ENCODE data around the gene FKBP7.

The FKBP7 gene

DNA sequence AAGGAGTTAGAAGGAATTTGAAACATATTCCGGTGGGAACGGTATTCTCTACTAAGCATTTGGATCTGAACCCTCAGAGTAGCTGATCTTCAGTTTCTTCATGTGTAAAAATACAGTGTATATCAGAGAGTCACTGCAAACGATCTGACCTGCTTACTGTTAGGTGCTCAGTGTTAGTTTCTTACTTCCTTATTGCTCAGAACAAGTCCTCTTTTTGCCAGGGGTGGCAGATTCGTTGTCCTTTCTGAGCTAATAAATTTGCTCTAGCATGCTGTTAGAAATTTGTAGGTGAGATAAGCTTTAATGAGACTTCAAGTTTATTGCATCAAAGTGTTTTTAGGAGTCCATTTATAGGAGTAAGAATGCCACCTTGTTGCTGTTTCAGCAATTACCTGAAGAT, 17.6 kb upstream of the FKBP7 start:
- Histone ChIP-seq H3K9me3 (ENCODE audit: insufficient read depth, low read length) (no peaks in the 10 kb centered on the region), H3K27me3 (ENCODE audit: low read length) (no peaks in the 10 kb centered on the region), H3K27ac (ENCODE audit: low read depth, low read length) (no peak overlapping the region), H4K20me1 (ENCODE audit: low read depth, low read length) (no peaks in the 10 kb centered on the region), H3K79me2 (ENCODE audit: insufficient read depth, low read length) (no peaks in the 10 kb centered on the region), H2AFZ (ENCODE audit: low read depth, low read length, severe bottlenecking) (no peak overlapping the region), H3K4me3 (ENCODE audit: insufficient read depth, low read length, poor library complexity, severe bottlenecking) (no peak overlapping the region), H3F3A (ENCODE audit: insufficient read depth) (no peaks in the 10 kb centered on the region), H3K9ac (ENCODE audit: low read length) (no peak overlapping the region), H3K36me3 (ENCODE audit: low read length) (peaks cover 25% of the 10 kb centered on the region; the same call in 1 of the 2 replicates), H3K9me2 (replicated peaks; ENCODE audit: insufficient read depth, low read length) (no peaks in the 10 kb centered on the region), H3K4me2 (ENCODE audit: low read depth, low read length, poor library complexity, severe bottlenecking) (no peak overlapping the region)
- TF ChIP-seq EZH2phosphoT487 (conservative IDR thresholded peaks at IDR 0.05; ENCODE audit: low read length), result no peak
- TF ChIP-seq, protein P1, sequence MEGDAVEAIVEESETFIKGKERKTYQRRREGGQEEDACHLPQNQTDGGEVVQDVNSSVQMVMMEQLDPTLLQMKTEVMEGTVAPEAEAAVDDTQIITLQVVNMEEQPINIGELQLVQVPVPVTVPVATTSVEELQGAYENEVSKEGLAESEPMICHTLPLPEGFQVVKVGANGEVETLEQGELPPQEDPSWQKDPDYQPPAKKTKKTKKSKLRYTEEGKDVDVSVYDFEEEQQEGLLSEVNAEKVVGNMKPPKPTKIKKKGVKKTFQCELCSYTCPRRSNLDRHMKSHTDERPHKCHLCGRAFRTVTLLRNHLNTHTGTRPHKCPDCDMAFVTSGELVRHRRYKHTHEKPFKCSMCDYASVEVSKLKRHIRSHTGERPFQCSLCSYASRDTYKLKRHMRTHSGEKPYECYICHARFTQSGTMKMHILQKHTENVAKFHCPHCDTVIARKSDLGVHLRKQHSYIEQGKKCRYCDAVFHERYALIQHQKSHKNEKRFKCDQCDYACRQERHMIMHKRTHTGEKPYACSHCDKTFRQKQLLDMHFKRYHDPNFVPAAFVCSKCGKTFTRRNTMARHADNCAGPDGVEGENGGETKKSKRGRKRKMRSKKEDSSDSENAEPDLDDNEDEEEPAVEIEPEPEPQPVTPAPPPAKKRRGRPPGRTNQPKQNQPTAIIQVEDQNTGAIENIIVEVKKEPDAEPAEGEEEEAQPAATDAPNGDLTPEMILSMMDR (IDR thresholded peaks at IDR 0.05; ENCODE audit: insufficient read depth, low read length, poor library complexity, severe bottlenecking), result no peak

DNA sequence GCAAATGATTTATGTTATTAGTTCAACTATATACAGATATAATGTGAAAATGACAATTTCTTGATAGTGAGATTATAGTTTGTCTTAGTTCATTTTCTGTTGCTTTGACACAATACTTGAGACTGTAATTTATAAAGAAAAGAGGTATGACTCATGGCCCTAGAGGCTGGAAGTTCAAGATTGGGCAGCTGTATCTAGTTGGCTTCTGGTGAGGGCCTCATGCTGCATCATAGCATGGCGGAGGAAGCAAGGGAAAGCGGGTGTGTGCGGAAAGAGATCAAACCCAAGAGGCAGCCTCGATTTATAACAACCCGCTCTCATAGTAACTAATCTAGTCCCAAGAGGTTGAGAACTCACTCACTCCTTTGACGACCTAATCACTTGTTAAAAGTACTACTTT, 13.2 kb upstream of the FKBP7 start:
- no peaks in the 10 kb centered on the region for H4K20me1 ChIP-seq (ENCODE audit: low read depth, low read length)
- H3K9me3 ChIP-seq (ENCODE audit: insufficient read depth, low read length), result no peaks in the 10 kb centered on the region
- H3K4me3 ChIP-seq (ENCODE audit: insufficient read depth, low read length, poor library complexity, severe bottlenecking), result no peak overlapping the region
- no peaks in the 10 kb centered on the region for H3F3A ChIP-seq (ENCODE audit: insufficient read depth)
- no peak overlapping the region for H3K27ac ChIP-seq (ENCODE audit: low read depth, low read length)
- peaks cover 7% of the 10 kb centered on the region; the same call in 1 of the 2 replicates for H3K79me2 ChIP-seq (ENCODE audit: insufficient read depth, low read length)
- H3K36me3 ChIP-seq (ENCODE audit: low read length), result peaks cover 13% of the 10 kb centered on the region; the same call in 1 of the 2 replicates
- no peak for TF ChIP-seq EZH2phosphoT487 (conservative IDR thresholded peaks at IDR 0.05; ENCODE audit: low read length)
- TF ChIP-seq, protein P1 (IDR thresholded peaks at IDR 0.05; ENCODE audit: insufficient read depth, low read length, poor library complexity, severe bottlenecking), result no peak
- no peak overlapping the region for H2AFZ ChIP-seq (ENCODE audit: low read depth, low read length, severe bottlenecking)
- no peaks in the 10 kb centered on the region for H3K27me3 ChIP-seq (ENCODE audit: low read length)
- no peak overlapping the region for H3K4me2 ChIP-seq (ENCODE audit: low read depth, low read length, poor library complexity, severe bottlenecking)
- no peaks in the 10 kb centered on the region for H3K9me2 ChIP-seq (replicated peaks; ENCODE audit: insufficient read depth, low read length)
- no peak overlapping the region for H3K9ac ChIP-seq (ENCODE audit: low read length)

DNA sequence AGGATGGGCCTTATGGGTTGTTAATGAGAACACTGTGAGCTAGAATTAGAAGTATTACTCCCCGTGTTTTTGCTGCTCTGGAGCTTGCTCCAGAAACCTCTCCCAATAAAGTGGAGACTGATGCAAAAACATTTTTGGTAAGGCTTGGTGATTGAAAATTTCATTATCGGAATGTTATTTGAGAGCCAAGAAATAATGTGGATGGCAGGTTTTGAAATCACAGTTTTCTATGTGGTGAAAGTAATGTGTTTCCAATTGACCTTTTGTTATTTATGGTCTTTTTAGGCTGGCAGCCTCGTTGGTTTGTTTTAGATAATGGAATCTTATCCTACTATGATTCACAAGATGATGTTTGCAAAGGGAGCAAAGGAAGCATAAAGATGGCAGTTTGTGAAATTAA, 7.0 kb upstream of the FKBP7 start:
- TF ChIP-seq, protein P1 (IDR thresholded peaks at IDR 0.05; ENCODE audit: insufficient read depth, low read length, poor library complexity, severe bottlenecking), result no peak
- TF ChIP-seq EZH2phosphoT487 (conservative IDR thresholded peaks at IDR 0.05; ENCODE audit: low read length), result no peak
- Histone ChIP-seq H4K20me1 (ENCODE audit: low read depth, low read length) (no peaks in the 10 kb centered on the region), H3K9me2 (replicated peaks; ENCODE audit: insufficient read depth, low read length) (no peaks in the 10 kb centered on the region), H3K4me2 (ENCODE audit: low read depth, low read length, poor library complexity, severe bottlenecking) (no peak overlapping the region), H3K9ac (ENCODE audit: low read length) (no peak overlapping the region), H3K4me3 (ENCODE audit: insufficient read depth, low read length, poor library complexity, severe bottlenecking) (no peak overlapping the region), H3K9me3 (ENCODE audit: insufficient read depth, low read length) (no peaks in the 10 kb centered on the region), H3K79me2 (ENCODE audit: insufficient read depth, low read length) (peaks cover 46% of the 10 kb centered on the region), H3K36me3 (ENCODE audit: low read length) (no peaks in the 10 kb centered on the region), H3K27me3 (ENCODE audit: low read length) (no peaks in the 10 kb centered on the region), H2AFZ (ENCODE audit: low read depth, low read length, severe bottlenecking) (no peak overlapping the region), H3K27ac (ENCODE audit: low read depth, low read length) (no peak overlapping the region), H3F3A (ENCODE audit: insufficient read depth) (peaks cover 5% of the 10 kb centered on the region; the same call in 1 of the 2 replicates)

Measured in SU-DHL-6 (cell line).